Stimulated activated CD4-positive, alpha-beta T cell treated with anti-CD3 and anti-CD28 coated beads, Interleukin-12 subunit alpha, Interleukin-12 subunit beta, amount 100 ng/mL, for 24 hours (primary cell): Measurements from ENCODE around the gene ELF3.
"Not testable (repeated sequence)": the region's sequence is repeated elsewhere in the genome, so short reads cannot be mapped to it uniquely, and the experiment has no call there.

Experiments
- DNase-seq, 2 experiments: peaks; one replicate each; pipeline ENCODE4 v3.0.0-alpha.2; 2020; ENCODE audit warnings: low read depth in 2 of 2

ELF3 gene

DNA sequence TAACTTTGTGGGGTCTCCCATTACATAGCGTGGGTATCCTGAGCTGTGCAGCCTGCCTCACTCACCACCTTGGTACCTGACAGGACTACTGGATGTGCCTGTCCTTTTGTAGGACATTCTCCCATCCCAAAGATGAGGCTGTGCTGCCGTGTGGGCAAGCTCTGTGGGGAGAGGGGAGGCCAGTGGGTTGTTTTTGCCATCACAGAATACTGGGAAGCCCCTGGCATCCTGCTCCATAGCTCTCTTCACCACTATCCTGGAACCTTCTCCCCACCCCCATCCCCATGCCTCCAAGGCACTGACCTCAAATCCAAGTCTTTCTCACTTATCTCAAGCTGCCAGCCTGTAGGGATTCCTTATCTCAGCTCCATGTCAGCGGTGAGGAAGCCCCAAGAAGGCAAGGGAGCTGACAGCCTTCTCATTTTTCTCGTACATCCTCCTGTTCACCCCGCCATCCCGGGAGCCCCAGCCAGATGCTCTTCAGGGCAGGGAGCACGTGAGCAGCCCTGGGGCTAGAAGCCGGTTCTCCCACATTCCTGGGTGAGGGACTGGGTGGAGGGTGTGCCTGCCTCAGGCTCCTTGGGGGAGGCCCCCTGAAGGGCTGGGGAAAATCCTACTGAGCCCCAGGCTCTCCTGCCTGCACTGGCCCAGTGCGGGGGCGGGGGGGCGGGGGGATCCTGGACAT lies 2.4 kb upstream of the ELF3 start:
- no peak for DNase-seq

DNA sequence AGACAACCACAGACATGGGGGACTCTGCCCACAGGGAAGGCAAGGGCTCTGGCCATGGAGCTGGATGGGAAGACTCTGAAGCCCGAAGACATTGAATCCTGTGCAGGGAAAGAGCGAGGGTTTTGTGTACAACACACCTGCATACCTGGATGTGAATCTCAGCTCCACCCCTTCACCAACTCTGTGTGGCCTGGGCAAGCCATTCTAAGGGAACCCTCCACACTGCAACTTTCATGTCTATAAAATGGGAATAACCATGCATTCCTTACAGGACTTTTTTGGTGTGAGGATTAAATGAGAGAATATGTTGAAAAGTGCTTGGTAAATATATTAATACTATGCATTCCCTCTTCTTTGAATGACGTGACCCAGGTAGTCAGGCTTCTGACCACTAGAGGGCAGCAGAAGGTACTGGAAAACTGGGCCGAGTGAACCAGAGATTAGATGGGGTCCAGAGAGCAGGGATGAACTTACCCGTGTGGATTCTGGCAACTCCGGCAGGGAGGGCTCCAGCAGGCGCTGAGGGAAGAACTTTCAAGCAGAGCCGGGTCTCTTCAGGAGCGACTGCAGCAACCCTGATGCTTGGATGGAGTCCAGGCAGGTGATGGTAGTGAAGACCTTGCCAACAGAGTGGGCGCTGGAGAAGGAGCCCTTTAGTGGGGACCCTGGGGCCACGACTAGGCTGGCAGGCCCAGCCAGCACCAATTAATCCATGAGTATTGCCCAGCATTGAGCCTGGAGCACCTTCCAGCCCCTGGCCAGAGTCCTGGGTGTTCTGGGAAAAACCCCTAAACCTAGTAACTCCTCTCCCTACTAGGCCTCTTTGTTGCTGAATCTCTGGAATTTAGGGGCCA lies 834 bp upstream of the ELF3 start:
- peak; percentile 15 to 54 for DNase-seq

- no peak for DNase-seq
Measured at GRCh38 chr1:202011994-202012393, 1.6 kb downstream of the ELF3 start.

DNA sequence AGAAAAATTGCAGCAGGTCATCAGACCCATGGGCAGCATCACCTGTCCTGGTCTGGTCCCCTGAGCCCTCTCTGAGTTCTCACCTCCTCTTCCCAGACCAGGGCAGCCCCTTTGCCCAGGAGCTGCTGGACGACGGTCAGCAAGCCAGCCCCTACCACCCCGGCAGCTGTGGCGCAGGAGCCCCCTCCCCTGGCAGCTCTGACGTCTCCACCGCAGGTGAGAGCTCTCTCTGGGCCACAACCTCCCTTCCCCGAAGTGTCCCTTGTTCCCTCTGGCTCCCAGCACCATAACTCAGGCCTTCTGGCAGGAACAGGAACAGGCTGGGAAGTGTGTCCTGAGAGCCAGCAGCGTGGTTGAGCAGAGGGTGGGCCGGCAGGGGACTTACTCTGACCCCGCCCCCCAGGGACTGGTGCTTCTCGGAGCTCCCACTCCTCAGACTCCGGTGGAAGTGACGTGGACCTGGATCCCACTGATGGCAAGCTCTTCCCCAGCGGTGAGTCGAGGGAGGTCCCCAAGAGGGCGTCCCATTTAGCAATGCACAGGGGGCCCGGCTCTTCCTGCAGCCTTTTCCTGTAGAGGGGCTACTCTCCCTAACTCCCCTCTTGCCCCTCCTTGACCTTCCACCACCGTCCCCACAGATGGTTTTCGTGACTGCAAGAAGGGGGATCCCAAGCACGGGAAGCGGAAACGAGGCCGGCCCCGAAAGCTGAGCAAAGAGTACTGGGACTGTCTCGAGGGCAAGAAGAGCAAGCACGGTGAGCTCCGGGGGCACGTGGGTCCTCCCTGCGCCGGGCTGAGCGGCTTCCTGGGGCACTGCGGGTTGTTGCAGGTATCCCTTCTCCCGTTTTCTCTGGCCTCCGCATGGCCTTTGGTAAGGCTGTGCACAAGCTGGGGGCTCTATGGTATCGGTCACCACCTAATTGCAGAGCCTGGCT lies 2.4 kb downstream of the ELF3 start:
- DNase-seq: no peak

DNA sequence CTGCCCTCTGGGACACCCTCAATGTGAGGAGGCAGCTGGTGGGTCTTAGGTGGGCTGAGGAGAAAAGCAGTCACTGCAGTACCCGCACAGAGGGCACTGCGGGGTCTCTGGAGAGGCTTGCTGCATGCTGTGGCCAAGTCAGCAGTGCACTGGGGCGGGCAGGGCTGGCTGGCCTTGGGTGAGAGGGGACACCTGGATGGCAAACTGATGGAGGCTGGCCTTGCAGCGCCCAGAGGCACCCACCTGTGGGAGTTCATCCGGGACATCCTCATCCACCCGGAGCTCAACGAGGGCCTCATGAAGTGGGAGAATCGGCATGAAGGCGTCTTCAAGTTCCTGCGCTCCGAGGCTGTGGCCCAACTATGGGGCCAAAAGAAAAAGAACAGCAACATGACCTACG lies 3.2 kb downstream of the ELF3 start:
- no peak for DNase-seq

DNA sequence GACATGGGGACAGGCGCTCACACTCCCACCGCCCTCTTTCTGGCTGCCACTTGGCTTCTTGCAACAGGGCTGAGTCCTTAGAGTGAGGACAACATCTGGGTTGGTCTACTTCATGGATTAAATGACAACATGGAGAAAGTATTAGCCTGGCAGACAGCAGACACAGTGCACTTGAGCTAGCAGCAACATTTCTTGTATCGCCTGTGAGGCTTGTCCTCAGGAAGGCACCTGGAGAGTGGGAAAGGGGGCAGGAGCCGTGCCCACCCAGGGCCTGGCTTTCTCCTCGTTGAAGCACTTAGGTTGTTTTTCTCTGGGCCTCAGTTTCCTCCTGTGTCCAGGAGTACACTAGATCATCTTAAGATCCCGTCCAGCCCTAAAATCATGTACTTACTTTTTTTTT lies 3.7 kb downstream of the ELF3 start:
- no peak for DNase-seq

GRCh38 chr1:202014915-202015661 lies 4.7 kb downstream of the ELF3 start:
- DNase-seq: no peak

GRCh38 chr1:202015662-202015937 lies 5.2 kb downstream of the ELF3 start:
- no peak for DNase-seq

- no peak for DNase-seq
Measured at GRCh38 chr1:202016022-202016810, 5.8 kb downstream of the ELF3 start.

DNA sequence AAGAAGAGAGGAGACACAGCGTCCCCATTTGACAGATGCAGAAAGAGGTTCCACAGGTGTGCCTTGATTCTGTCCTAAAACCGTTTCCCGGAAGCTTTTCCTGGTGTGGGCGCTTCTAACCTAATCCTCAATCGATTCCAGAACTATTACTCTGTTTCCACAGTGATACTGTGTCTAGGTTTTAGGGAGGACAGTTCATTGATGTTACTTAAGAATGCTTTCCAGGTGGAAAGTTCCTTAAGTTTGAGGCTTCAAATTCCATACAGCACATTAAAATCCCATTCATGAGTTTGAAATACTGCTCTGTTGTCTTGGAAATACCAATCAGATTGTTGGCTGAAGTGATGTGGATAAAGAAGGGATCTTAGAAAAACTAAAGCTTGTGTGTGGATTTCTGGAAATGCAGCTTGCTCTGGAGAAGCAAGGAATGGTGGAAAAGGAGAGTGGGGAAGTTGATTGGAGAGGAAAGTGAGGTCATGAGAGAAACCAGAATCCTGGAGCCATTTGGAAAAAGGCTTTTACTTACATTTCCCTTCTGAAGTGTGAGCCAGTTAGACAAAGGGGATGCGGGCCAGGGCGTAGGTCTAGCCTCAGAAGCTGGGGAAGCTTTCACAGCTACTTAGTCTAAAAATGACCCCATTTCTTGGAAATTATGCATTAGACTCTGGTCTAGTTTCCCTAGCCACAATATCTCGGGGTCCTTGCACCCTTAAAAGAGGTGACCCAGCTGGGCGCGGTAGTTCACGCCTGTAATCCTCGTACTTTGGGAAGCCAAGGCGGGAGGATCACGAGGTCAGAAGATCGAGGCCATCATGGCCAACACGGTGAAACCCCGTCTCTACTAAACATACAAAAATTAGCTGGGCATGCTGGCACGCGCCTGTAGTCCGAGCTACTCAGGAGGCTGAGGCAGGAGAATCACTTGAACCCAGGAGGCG lies 6.7 kb downstream of the ELF3 start:
- DNase-seq: no peak

DNA sequence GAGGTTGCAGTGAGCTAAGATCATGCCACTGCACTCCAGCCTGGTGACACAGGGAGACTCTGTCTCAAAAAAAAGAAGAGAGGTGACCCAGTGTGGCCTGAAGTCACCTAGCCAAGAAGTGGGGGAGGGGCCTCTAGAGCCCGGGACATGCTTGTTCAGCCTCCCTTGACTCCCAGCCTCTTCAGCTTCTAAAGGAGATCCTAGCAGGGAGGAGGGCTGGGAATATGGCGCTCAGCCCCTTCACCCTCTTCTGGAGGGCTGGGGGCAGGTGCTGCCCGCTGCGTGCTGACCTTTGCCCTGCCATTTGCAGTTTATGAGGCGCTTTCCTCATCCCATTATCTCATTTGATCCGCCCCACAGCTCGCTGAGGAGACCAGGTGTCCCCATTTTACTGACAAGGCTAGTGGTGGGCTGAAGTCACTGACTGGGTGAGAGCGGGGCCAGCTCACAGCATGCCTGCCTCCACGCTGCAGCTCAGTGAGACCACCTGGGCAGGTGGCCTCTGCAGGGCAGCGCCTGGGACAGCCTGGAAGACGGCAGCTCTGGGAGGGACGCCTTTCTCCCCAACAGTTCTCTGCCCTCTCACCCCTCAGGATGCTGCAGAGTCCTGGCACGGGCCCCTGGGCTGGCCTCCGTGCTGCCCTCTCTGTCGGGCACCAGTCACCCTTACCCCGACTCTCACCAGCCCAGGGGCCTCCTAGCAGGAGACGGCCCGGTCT lies 7.5 kb downstream of the ELF3 start:
- DNase-seq: no peak

- no peak for DNase-seq
Measured at GRCh38 chr1:202018468-202019234, 8.3 kb downstream of the ELF3 start.

- not testable (repeated sequence) for DNase-seq
Measured at GRCh38 chr1:202019235-202019558, 8.8 kb downstream of the ELF3 start.

GRCh38 chr1:202023001-202023433 lies 12.6 kb downstream of the ELF3 start:
- DNase-seq: no peak

DNA sequence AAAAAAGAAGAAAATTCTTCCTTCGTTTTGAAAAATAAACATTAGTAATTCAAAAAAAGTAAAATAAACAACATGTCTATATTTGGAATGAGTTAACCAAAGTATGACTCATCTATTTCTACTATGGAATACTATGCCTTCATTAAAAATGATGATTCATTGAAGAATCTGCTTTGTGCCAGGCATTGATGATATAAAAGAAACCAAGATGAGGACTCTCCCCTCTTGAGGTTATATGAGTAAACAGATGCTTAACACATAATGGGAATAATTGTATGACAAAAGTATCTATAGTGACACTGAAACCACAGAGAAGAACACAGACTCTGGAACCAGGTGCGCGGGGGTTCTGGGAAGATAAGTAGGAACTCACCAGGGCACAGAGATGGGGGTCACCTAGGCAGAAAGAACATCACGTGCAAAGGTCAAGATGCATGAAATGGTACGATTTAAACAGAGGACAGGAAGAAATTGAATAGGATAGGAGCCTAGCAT lies 18.8 kb downstream of the ELF3 start:
- DNase-seq: no peak

DNA sequence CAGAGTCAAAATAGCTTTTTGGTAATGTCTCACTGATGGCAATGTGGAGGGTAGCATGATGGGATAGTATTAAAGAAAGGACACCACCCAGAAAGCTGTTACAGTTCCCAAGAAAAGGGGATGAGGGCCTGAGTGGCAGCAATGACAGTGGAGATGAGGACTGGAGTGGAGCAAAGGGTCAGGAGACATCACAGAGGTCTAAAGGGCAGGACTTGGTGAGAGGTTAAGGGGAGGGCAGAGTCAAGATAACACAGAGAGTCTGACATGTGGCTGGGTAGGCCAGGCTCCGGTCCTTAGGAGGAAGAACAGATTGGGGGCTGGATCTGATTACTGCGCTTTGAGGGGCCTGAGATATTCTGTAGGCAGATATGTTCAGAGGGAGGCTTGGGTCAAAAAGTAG lies 19.3 kb downstream of the ELF3 start:
- DNase-seq: no peak

GRCh38 chr1:202031796-202032195 lies 21.4 kb downstream of the ELF3 start:
- no peak for DNase-seq

DNA sequence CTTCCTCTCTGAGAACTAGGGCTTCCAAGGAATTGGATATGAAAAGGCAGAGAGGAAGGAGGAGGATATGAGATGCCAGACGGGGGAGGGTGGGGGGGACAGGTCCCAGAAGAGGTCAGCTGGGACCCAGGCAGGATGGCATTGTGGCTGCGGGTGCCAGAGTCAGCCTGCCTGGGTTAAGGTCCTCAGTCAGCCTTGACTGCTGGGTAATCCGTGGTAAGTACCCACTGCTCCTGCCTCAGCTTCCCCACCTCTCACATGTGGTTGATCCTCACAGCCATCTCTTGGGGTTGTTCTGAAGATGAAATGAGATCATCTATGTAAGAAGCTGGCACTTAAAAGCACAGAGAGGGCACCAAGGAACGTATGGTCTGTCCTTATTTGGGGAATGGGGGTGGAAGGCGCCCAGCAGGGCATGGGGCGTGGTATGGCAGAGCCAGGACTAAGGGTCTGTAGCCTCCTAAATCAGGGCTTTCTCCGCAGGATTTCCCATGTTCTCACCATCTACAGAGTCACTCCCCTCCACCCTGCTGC lies 23.8 kb downstream of the ELF3 start:
- no peak for DNase-seq
